ENCODE results near the gene LRRC42.
"Not testable (repeated sequence)": the region's sequence is repeated elsewhere in the genome, so short reads cannot be mapped to it uniquely, and the experiment has no call there.

Gene LRRC42

GRCh38 chr1:53967409-53968124, 21.4 kb downstream of the LRRC42 start:
- DNase-seq (ENCODE audit: low read depth) = no peak

GRCh38 chr1:53968125-53968513, 22.0 kb downstream of the LRRC42 start:
- DNase-seq (ENCODE audit: low read depth) = no peak

GRCh38 chr1:53969323-53969722, 23.2 kb downstream of the LRRC42 start:
- not testable (repeated sequence) for DNase-seq (ENCODE audit: low read depth)

GRCh38 chr1:53971718-53972117, 25.6 kb downstream of the LRRC42 start:
- no peak for DNase-seq (ENCODE audit: low read depth)

GRCh38 chr1:53975861-53976260, 29.7 kb downstream of the LRRC42 start:
- DNase-seq (ENCODE audit: low read depth) = no peak

GRCh38 chr1:53979712-53980450, 33.7 kb downstream of the LRRC42 start:
- no peak for DNase-seq (ENCODE audit: low read depth)

- DNase-seq (ENCODE audit: low read depth) = no peak
Measured at GRCh38 chr1:53981220-53981619, 35.1 kb downstream of the LRRC42 start.

- no peak for DNase-seq (ENCODE audit: low read depth)
Measured at GRCh38 chr1:53982034-53982762, 36.0 kb downstream of the LRRC42 start.

- no peak for DNase-seq (ENCODE audit: low read depth)
Measured at GRCh38 chr1:53982763-53983104, 36.6 kb downstream of the LRRC42 start.

GRCh38 chr1:53984726-53985125, 38.6 kb downstream of the LRRC42 start:
- no peak for DNase-seq (ENCODE audit: low read depth)

GRCh38 chr1:53986458-53986857, 40.3 kb downstream of the LRRC42 start:
- DNase-seq (ENCODE audit: low read depth) = no peak

GRCh38 chr1:53987880-53988279, 41.7 kb downstream of the LRRC42 start:
- DNase-seq (ENCODE audit: low read depth) = no peak

- DNase-seq (ENCODE audit: low read depth) = no peak
Measured at GRCh38 chr1:53992085-53992874, 46.1 kb downstream of the LRRC42 start.

- DNase-seq (ENCODE audit: low read depth) = not testable (repeated sequence)
Measured at GRCh38 chr1:53994516-53994915, 48.4 kb downstream of the LRRC42 start.

GRCh38 chr1:53995683-53996082, 49.5 kb downstream of the LRRC42 start:
- no peak for DNase-seq (ENCODE audit: low read depth)

GRCh38 chr1:53998223-53998622, 52.1 kb downstream of the LRRC42 start:
- DNase-seq (ENCODE audit: low read depth) = no peak

- no peak for DNase-seq (ENCODE audit: low read depth)
Measured at GRCh38 chr1:53999920-54000319, 53.8 kb downstream of the LRRC42 start.

- DNase-seq (ENCODE audit: low read depth) = no peak
Measured at GRCh38 chr1:54001591-54001990, 55.4 kb downstream of the LRRC42 start.

GRCh38 chr1:54002544-54003248, 56.5 kb downstream of the LRRC42 start:
- no peak for DNase-seq (ENCODE audit: low read depth)

GRCh38 chr1:54003249-54003646, 57.1 kb downstream of the LRRC42 start:
- DNase-seq (ENCODE audit: low read depth) = no peak

GRCh38 chr1:54003750-54004480, 57.8 kb downstream of the LRRC42 start:
- not testable (repeated sequence) for DNase-seq (ENCODE audit: low read depth)
